Smooth muscle cell (in vitro differentiated cells): ENCODE measurements around the gene ERVFRD-1. TPM values are rescaled to one million over a fixed set of nuclear protein-coding genes. Genes with fewer than 3 reads are reported as not detected.

Experiments
- DNase-seq: peaks from one replicate; lab custom pipeline; 2025; ENCODE audit not compliant: unreplicated experiment; lab: John Stamatoyannopoulos, UW
- H2AFZ ChIP-seq: fragments of 200-600 bp; sonication (generic); 2 replicates; pipeline ENCODE4 v1.6.0; 2016; ENCODE audit warnings: antibody characterized with exemption, low read depth, mild to moderate bottlenecking
- H3F3A ChIP-seq: fragments of 200-600 bp; sonication (generic); 2 replicates; pipeline ENCODE4 v1.6.0; 2017; ENCODE audit warnings: antibody characterized with exemption, low read depth
- H3K27ac ChIP-seq: fragments of 200-600 bp; sonication (generic); 2 replicates; pipeline ENCODE4 v1.5.1; 2016; ENCODE audit warnings: low read depth, mild to moderate bottlenecking
- H3K27me3 ChIP-seq: fragments of 200-600 bp; sonication (generic); 2 replicates; pipeline ENCODE4 v1.6.1; 2016; ENCODE audit warnings: low read depth, mild to moderate bottlenecking
- H3K36me3 ChIP-seq: fragments of 200-600 bp; sonication (generic); 2 replicates; pipeline ENCODE4 v1.5.1; 2016; ENCODE audit warnings: low read depth
- H3K4me1 ChIP-seq: fragments of 200-600 bp; sonication (generic); 2 replicates; pipeline ENCODE4 v1.5.1; 2016; ENCODE audit warnings: low read depth
- H3K4me2 ChIP-seq: fragments of 200-600 bp; sonication (generic); 2 replicates; pipeline ENCODE4 v1.6.0; 2016; ENCODE audit warnings: mild to moderate bottlenecking
- H3K4me3 ChIP-seq: fragments of 200-600 bp; sonication (generic); 2 replicates; pipeline ENCODE4 v1.5.1; 2016; ENCODE audit warnings: mild to moderate bottlenecking
- H3K79me2 ChIP-seq: fragments of 200-600 bp; sonication (generic); 2 replicates; pipeline ENCODE4 v1.6.0; 2016; ENCODE audit warnings: low read depth, mild to moderate bottlenecking
- H3K9ac ChIP-seq: fragments of 200-600 bp; sonication (generic); 2 replicates; pipeline ENCODE4 v1.6.0; 2016; ENCODE audit warnings: low read depth
- H3K9me3 ChIP-seq: fragments of 200-600 bp; sonication (generic); replicated peaks from 2 replicates; pipeline ENCODE4 v1.5.1; 2016; ENCODE audit warnings: low read depth
- H4K20me1 ChIP-seq: fragments of 200-600 bp; sonication (generic); 2 replicates; pipeline ENCODE4 v1.6.0; 2016; ENCODE audit warnings: low read depth
- CTCF ChIP-seq: fragments of 200-600 bp; sonication (generic); IDR thresholded peaks from 2 replicates; pipeline ENCODE4 v1.5.1; 2017; ENCODE audit warnings: borderline replicate concordance, mild to moderate bottlenecking, antibody characterized with exemption; ENCODE audit not compliant: insufficient read depth, poor library complexity, severe bottlenecking
- WGBS: methylation state at CpG from one replicate; pipeline ENCODE4 v1.1.7; 2016; ENCODE audit warnings: low lambda C conversion rate; 5-methylcytosine and 5-hydroxymethylcytosine counted together
- polyA plus RNA-seq: library from polyadenylated mRNA; unstranded; fragments of >200 nt; fragmentation: Nextera tagmentation; extraction: Ambion mirVana; gene quantifications from 2 replicates; pipeline ENCODE4 v1.2.1, GENCODE V29; 2016
- small RNA-seq: library from RNA; depleted of rRNA; stranded (forward); fragments of <200 nt; gene quantifications from one replicate; pipeline ENCODE3, GENCODE V24; 2014
- total RNA-seq: library from RNA; depleted of rRNA; stranded (reverse); fragments of >200 nt; gene quantifications from 2 replicates; pipeline ENCODE4 v1.2.3, GENCODE V29; 2014

Gene ERVFRD-1
- total and polyA plus RNA-seq, 2 experiments from 2014 or later: 0.09 TPM; not detected in 1

GRCh38 chr6:11056871-11057270 lies 54.7 kb downstream of the ERVFRD-1 start:
- TF ChIP-seq CTCF: no peak
- no peaks in the 10 kb centered on the region for H4K20me1 ChIP-seq
- no peaks in the 10 kb centered on the region for H3F3A ChIP-seq
- H2AFZ ChIP-seq: no peak overlapping the region
- no peak overlapping the region for H3K27ac ChIP-seq
- H3K9ac ChIP-seq: no peak overlapping the region
- DNase-seq: no peak
- no peaks in the 10 kb centered on the region for H3K79me2 ChIP-seq
- H3K36me3 ChIP-seq: no peaks in the 10 kb centered on the region
- no peaks in the 10 kb centered on the region for H3K9me3 ChIP-seq
- 72% methylated on average over 1 of the region's 1 CpG for WGBS
- H3K4me2 ChIP-seq: no peak overlapping the region
- H3K4me3 ChIP-seq: no peak overlapping the region
- H3K27me3 ChIP-seq: no peaks in the 10 kb centered on the region
- H3K4me1 ChIP-seq: no peaks in the 10 kb centered on the region

GRCh38 chr6:11055127-11055627 lies 56.3 kb downstream of the ERVFRD-1 start:
- no peak overlapping the region for H3K9ac ChIP-seq
- H3K4me3 ChIP-seq: no peak overlapping the region
- no peaks in the 10 kb centered on the region for H3K27me3 ChIP-seq
- peak overlapping the region; percentile 9 for H3K4me2 ChIP-seq
- no peaks in the 10 kb centered on the region for H3K9me3 ChIP-seq
- no peak for DNase-seq
- no peaks in the 10 kb centered on the region for H3K36me3 ChIP-seq
- TF ChIP-seq CTCF: no peak
- peaks cover 7% of the 10 kb centered on the region for H3F3A ChIP-seq
- H3K4me1 ChIP-seq: peaks cover 3% of the 10 kb centered on the region
- H3K79me2 ChIP-seq: no peaks in the 10 kb centered on the region
- no peaks in the 10 kb centered on the region for H4K20me1 ChIP-seq
- H2AFZ ChIP-seq: no peak overlapping the region
- WGBS: 64% methylated on average over 4 of the region's 4 CpGs
- H3K27ac ChIP-seq: no peak overlapping the region

GRCh38 chr6:11054722-11055121 lies 56.8 kb downstream of the ERVFRD-1 start:
- Histone ChIP-seq H3K27me3 (no peaks in the 10 kb centered on the region), H3K4me2 (peak overlapping the region; percentile 9), H3K4me3 (no peak overlapping the region), H3K9ac (no peak overlapping the region), H3F3A (peaks cover 7% of the 10 kb centered on the region), H3K27ac (no peak overlapping the region), H3K36me3 (no peaks in the 10 kb centered on the region), H3K9me3 (no peaks in the 10 kb centered on the region), H3K79me2 (no peaks in the 10 kb centered on the region), H4K20me1 (no peaks in the 10 kb centered on the region), H2AFZ (no peak overlapping the region), H3K4me1 (peaks cover 3% of the 10 kb centered on the region)
- DNase-seq: no peak
- 94% methylated on average over 1 of the region's 1 CpG for WGBS
- TF ChIP-seq CTCF: no peak

- Histone ChIP-seq H4K20me1 (no peaks in the 10 kb centered on the region), H3K4me2 (no peak overlapping the region), H3K27me3 (no peaks in the 10 kb centered on the region), H3K4me3 (no peak overlapping the region), H3K36me3 (no peaks in the 10 kb centered on the region), H3K9ac (no peak overlapping the region), H3K4me1 (peaks cover 3% of the 10 kb centered on the region), H3K27ac (no peak overlapping the region), H3K9me3 (no peaks in the 10 kb centered on the region), H3K79me2 (no peaks in the 10 kb centered on the region), H3F3A (peaks cover 7% of the 10 kb centered on the region), H2AFZ (no peak overlapping the region)
- DNase-seq: no peak
- WGBS: 90% methylated on average over 5 of the region's 5 CpGs
- no peak for TF ChIP-seq CTCF
These were observed 58.2 kb downstream of the ERVFRD-1 start for GRCh38 chr6:11053307-11053706.

Small RNA genes lying within 50 kb of the gene (small RNA-seq; reads per million reads assigned to genes)
- not detected for gene AL136139.1

Other genes starting within 250 kb of the ERVFRD-1 start
- not detected in 2 replicates for gene GCM2, start 229.7 kb downstream of the ERVFRD-1 start, total RNA-seq
- 0.13 TPM in 1 of 2 replicates, not detected in the other for gene GCM2, start 229.7 kb downstream of the ERVFRD-1 start, polyA plus RNA-seq
- gene SYCP2L, start 224.7 kb downstream of the ERVFRD-1 start, total RNA-seq: 2.8 and 6.4 TPM in 2 replicates
- 0.74 and 0.86 TPM in 2 replicates for gene SYCP2L, start 224.7 kb downstream of the ERVFRD-1 start, polyA plus RNA-seq
- 28.9 and 31.4 TPM in 2 replicates for gene ELOVL2, start 67.4 kb downstream of the ERVFRD-1 start, total RNA-seq
- gene ELOVL2, start 67.4 kb downstream of the ERVFRD-1 start, polyA plus RNA-seq: 13.4 and 15.9 TPM in 2 replicates
- 17.7 and 23.9 TPM in 2 replicates for gene SMIM13, start 17.9 kb downstream of the ERVFRD-1 start, total RNA-seq
- gene SMIM13, start 17.9 kb downstream of the ERVFRD-1 start, polyA plus RNA-seq: 9.8 and 11.6 TPM in 2 replicates
- 127 and 139 TPM in 2 replicates for gene NEDD9, start 120.9 kb upstream of the ERVFRD-1 start, total RNA-seq
- 75.2 and 85.6 TPM in 2 replicates for gene NEDD9, start 120.9 kb upstream of the ERVFRD-1 start, polyA plus RNA-seq